ENCODE measurements around the gene NAA10. TPM values are rescaled to one million over a fixed set of nuclear protein-coding genes. Genes with fewer than 3 reads are reported as not detected.
A peak's percentile ranks its signal among the peaks of the same experiment; 100 is the strongest.

NAA10 gene
- total RNA-seq, 6 donors from 2014 or later, result 30.7 to 116 (median 76.2) TPM

DNA sequence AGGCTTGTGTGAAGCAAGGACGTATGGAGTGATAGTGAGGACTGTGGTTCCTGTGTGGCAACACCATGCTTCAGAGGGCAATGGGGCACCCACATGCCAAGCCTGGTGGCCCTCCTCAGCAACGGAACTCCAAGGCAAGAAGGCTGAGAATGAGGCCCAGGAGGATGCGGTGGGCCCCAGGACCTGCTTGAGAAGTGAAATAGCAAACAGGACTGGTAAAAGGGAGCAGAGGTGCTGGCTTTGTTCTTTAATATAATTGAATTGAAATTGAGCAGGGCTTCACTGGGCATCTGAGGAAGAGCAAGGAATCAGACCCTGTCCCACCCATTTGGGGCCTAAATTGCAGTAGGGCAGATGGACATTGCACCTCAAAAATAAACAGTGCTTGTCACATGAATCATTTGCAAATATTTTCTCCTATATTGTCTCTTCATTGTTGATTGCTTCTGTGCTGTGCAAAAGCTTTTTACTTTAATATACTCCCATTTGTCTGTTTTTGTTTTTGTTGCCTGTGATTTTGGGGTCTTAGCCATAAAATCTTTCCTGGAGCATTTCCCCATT is 40.0 kb upstream of the NAA10 start:
- TF ChIP-seq EP300 (IDR thresholded peaks at IDR 0.05) (no peak), POLR2AphosphoS5 (IDR thresholded peaks at IDR 0.05) (no peak), POLR2A (IDR thresholded peaks at IDR 0.05) (no peak)
- TF ChIP-seq, protein P1, sequence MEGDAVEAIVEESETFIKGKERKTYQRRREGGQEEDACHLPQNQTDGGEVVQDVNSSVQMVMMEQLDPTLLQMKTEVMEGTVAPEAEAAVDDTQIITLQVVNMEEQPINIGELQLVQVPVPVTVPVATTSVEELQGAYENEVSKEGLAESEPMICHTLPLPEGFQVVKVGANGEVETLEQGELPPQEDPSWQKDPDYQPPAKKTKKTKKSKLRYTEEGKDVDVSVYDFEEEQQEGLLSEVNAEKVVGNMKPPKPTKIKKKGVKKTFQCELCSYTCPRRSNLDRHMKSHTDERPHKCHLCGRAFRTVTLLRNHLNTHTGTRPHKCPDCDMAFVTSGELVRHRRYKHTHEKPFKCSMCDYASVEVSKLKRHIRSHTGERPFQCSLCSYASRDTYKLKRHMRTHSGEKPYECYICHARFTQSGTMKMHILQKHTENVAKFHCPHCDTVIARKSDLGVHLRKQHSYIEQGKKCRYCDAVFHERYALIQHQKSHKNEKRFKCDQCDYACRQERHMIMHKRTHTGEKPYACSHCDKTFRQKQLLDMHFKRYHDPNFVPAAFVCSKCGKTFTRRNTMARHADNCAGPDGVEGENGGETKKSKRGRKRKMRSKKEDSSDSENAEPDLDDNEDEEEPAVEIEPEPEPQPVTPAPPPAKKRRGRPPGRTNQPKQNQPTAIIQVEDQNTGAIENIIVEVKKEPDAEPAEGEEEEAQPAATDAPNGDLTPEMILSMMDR (IDR thresholded peaks at IDR 0.05), result no peak
- Histone ChIP-seq H3K27me3 (no peaks in the 10 kb centered on the region), H3K27ac (peak overlapping the region; percentile 95 to 100 (median 100)), H3K4me3 (no peak overlapping the region), H3K9me3 (peaks cover 0 to 10% (median 0%) of the 10 kb centered on the region in 4 donors), H3K36me3 (no peaks in the 10 kb centered on the region), H3K4me1 (peaks cover 4 to 25% (median 13%) of the 10 kb centered on the region in 4 donors)
- DNase-seq (no peak), ATAC-seq (ENCODE audit: low FRiP score in 2 of 2) (no peak)
- 61 to 74% methylated on average over 2 to 3 of the region's 3 CpGs for WGBS, 2 donors

DNA sequence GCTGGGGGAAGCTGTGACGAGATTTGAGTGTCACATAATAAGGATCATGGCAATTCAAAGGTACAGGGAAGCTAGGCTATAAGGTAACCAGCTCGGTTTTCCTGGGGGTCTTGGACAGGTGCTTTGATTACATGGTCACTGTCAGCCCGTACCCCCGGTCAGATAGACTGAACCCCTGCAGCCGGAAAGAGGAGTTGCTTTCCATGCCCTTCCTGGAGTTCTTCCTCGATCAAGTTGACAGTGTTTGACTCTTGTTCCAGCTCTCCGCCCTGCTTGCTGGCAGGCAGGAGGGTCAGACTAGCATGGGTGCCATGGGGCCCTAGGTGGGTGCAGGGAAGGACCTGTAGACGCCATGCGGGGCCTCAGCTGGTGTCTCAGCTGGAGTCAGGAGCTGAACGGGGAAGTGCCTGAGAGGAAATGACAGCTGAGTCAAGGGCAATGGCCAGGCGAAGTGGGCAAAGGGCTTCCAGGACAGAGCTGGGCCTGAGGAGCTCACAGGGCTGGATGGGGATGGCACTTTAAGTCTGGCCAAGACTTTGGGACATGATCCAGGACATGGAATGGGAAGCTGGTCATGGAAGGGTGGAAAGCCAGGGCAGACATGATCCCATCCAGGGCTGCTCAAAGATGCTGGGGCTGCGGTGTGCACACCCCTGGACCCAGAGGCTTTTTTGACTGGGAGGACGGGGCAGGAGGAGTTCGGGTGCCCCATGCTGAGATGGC is 39.3 kb upstream of the NAA10 start:
- no peaks in the 10 kb centered on the region for H3K27me3 ChIP-seq
- no peaks in the 10 kb centered on the region for H3K36me3 ChIP-seq
- DNase-seq, result peak in 1 of 2 donors; percentile 54
- TF ChIP-seq POLR2AphosphoS5 (IDR thresholded peaks at IDR 0.05), result peak in 1 of 2 donors; percentile 8
- TF ChIP-seq POLR2A (IDR thresholded peaks at IDR 0.05), result no peak
- no peak for ATAC-seq (ENCODE audit: low FRiP score in 2 of 2)
- H3K9me3 ChIP-seq, result peaks cover 0 to 10% (median 0%) of the 10 kb centered on the region in 4 donors
- WGBS, 2 donors, result 12 to 60% methylated on average over 3 to 14 of the region's 14 CpGs
- H3K4me1 ChIP-seq, result peaks cover 7 to 32% (median 15%) of the 10 kb centered on the region in 4 donors
- H3K27ac ChIP-seq, result peak overlapping the region; percentile 95 to 100 (median 100)
- peak overlapping the region in 1 of 4 donors; percentile 90 for H3K4me3 ChIP-seq

DNA sequence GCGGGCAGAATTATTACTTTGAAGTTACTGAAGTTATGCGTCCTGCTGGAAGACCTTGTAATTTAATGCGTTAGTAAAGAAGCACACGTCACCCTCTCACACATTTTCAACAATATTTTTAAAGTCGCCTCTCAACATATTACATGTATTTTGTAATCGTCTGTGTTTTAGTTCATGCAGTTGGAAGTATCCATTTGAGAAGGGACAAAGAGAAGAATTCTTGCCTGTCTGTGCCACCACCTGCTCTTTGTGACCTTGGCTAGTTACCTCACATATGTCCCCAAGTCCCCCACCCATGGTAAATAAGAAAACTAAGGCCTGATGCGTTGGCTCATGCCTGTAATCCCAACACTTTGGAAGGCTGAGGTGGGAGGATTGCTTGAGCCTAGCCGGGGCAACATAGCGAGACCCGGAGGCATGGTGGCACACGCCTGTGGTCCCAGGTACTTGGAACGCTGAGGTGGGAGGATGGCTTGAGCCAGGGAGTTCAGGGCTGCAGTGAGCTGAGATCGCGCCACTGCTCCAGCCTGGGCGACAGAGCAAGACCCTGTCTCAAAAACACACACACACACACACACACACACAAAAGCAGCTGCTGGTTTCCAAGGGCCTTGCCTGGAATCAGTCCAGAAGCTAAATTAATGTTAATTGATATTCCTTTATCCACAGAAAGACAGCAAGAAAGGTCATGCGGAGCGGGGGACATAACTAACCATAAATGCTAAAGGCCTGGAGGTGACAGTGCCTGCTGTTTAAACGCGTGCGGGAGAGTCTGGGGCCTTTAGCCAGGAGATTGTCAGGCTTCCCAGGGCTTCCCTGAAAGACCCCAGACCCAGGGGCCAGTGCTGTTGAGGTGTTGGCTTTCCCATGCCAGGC is 38.5 kb upstream of the NAA10 start:
- Histone ChIP-seq H3K9me3 (peaks cover 0 to 10% (median 0%) of the 10 kb centered on the region in 4 donors), H3K36me3 (no peaks in the 10 kb centered on the region), H3K4me3 (peak overlapping the region; percentile 22 to 90 (median 75)), H3K4me1 (peaks cover 15 to 40% (median 23%) of the 10 kb centered on the region in 4 donors), H3K27ac (peak overlapping the region; percentile 95 to 100 (median 100)), H3K27me3 (no peaks in the 10 kb centered on the region)
- DNase-seq (no peak), ATAC-seq (ENCODE audit: low FRiP score in 2 of 2) (no peak)
- TF ChIP-seq POLR2A (IDR thresholded peaks at IDR 0.05) (no peak), EP300 (IDR thresholded peaks at IDR 0.05) (no peak), POLR2AphosphoS5 (IDR thresholded peaks at IDR 0.05) (no peak)
- TF ChIP-seq, protein P1 (IDR thresholded peaks at IDR 0.05), result no peak
- WGBS, 2 donors, result 40 to 54% methylated on average over 11 to 20 of the region's 20 CpGs

DNA sequence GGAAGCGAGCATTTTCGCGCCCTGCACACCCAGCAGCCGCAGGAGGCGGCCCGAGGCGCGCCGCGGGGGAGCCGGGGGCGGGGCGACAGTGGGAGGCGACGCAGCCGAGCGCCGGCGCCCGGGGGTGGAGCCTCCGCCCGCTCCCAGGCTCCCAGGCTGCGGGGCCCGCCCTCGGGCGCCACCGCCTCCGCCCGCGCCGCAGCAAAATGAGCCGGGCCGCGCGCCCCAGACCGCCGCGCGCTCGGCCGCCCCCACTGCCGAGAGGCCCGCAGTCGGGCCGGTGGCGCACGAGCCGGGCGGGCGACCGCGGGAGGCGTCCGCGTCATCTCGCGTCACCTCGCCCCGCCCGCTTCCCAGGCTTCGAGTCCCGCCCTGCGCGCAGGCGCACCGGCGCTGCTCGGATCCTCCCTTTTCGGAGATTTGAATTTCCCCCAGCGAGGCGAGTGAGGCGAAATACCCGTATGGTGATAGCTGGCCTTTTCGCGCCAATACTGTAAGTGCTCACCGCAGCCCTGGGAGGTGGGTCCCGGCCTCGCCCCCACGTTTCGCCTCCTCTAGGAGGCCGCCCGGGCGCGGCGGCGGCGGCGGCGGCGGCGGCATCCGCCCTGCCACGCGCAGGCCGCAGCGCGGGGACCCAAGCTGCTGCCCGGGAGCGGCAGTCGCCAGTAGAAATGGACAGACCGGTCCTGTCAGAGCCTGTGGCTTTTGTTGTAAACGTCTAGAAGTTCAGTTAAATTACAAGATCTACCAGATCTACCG is 37.7 kb upstream of the NAA10 start, which contains the start of gene TMEM187:
TMEM187 (plus strand) TSS at position 387 of the 759 bp plus-strand sequence. CDS start 9,309 bp downstream, outside the sequence.
- Histone ChIP-seq H3K27me3 (no peaks in the 10 kb centered on the region), H3K9me3 (peaks cover 0 to 10% (median 0%) of the 10 kb centered on the region in 4 donors), H3K4me1 (peaks cover 23 to 48% (median 30%) of the 10 kb centered on the region in 4 donors), H3K4me3 (peak within 1 kb of the TSS; percentile 64 to 90 (median 75)), H3K27ac (peak within 1 kb of the TSS; percentile 95 to 100 (median 100)), H3K36me3 (no peaks in the 10 kb centered on the region)
- 0 to 10% methylated on average over 2 to 61 of the region's 103 CpGs for WGBS, 2 donors
- peak; percentile 84 to 97 for DNase-seq
- peak; percentile 70 to 84 for ATAC-seq (ENCODE audit: low FRiP score in 2 of 2)
- no peak for TF ChIP-seq EP300 (IDR thresholded peaks at IDR 0.05)
- TF ChIP-seq, protein P1 (IDR thresholded peaks at IDR 0.05), result no peak
- peak in 3 of 4 donors; percentile 13 to 70 (median 29) for TF ChIP-seq POLR2A (IDR thresholded peaks at IDR 0.05)
- peak; percentile 40 to 57 for TF ChIP-seq POLR2AphosphoS5 (IDR thresholded peaks at IDR 0.05)
